HG03439 (cell line): ENCODE measurements around the gene ASCC3.
A peak's percentile ranks its signal among the peaks of the same experiment; 100 is the strongest.
"Not testable (repeated sequence)": the region's sequence is repeated elsewhere in the genome, so short reads cannot be mapped to it uniquely, and the experiment has no call there.

ENCODE experiments used
- ATAC-seq: cut with Tn5 transposase; IDR thresholded peaks from one replicate; pipeline ENCODE4 v1.9.1; 2021; ENCODE audit warnings: mild to moderate bottlenecking, moderate library complexity; ENCODE audit not compliant: unreplicated experiment

The ASCC3 gene

DNA sequence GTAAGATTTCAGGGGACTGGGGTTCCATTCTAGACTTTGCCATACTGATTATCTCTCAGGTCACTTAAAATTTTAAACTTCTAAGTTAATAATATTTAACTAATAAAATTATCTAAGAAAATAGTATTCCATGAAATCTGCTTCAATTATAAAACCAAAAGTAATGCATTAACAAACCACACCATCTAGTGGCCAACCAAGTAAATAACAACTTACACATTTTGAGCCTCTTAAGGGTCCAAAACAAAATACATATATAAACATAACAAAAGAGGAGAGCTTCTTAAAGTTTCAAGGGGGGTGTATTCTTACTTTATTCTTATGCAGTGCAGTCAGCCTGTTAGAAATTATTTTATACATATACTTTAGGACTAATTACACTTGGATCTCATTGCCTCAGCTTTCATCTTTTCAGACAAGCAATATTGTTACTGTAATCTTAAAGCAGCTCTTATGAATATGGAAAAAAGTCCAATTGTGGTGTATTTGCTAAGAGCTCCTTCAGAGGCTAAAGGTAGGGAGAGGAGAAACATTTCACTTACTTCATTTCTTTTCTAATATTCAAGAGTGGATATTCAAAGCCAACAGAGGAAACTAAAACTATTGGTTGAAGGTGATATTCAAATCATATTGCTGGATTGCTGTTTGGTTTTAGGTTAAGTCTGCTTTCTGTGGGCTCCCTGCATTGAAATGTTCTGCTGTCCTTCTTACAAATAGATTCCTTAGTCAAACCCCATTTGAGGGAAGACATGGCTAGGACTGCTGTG lies 216.7 kb downstream of the ASCC3 start:
- peak; percentile 28 for ATAC-seq

DNA sequence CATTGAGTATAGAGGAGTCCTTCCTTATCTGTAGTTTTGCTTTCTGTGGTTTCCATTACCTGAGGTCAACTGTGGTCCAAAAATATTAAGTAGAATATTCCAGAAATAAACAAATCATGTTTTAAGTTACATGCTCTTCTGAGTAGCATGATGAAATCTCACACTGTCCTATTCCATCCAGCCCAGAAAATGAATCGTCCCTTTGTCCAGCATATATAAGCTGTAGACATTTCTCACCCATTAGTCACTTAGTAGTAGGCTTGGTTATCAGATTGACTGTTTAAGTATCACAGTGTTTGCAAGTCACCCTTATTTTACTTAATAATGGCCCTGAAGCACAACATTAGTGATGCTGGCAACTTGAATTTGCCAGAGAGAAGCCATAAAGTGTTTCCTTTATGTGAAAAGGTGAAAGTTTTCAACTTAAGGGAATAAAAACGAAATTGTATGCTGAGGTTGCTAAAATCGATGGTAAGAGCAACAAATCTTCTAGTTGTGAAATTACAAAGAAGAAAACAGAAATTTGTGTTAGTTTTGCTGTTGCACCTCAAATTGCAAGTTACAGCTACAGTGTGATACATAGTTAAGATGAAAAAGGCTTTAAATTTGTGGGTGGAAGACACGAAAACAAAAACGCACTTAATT lies 217.8 kb downstream of the ASCC3 start:
- ATAC-seq = no peak

DNA sequence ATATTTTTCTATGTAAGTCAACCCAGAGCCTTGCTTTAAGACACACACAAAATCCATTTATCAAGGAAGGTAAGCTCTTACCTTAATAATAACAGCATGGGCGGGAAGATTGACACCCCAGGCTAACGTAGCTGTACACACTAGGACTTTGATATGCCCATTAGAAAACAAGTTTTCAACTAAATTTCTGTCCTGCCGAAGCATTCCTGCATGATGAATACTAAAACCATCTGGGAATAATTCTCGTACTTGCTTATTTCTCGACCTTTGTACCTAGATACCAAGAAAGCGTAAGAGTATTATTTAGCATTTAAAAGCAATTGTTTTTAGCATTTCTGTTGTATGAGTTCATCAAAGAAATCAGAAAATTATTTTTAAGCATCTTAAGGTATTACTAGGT lies 218.9 kb downstream of the ASCC3 start:
- ATAC-seq = no peak

DNA sequence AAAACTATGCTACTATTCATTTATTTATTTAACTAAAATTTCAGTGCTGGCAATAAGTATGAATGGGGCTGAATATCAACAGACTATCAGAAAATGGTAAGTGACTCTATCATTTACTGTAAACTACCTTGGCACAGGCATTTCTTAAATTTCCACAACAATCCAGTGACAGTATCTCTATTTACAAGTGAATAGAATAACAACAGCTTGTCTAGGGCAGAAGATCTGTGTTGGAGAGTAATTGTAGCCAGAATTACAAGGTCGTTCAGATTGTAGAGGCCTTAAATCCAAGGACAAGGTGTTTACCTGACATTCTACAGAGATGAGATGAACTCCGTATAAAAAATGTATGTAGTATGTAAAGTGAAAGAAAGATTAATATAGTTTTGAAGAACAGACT lies 222.6 kb downstream of the ASCC3 start:
- ATAC-seq = no peak

DNA sequence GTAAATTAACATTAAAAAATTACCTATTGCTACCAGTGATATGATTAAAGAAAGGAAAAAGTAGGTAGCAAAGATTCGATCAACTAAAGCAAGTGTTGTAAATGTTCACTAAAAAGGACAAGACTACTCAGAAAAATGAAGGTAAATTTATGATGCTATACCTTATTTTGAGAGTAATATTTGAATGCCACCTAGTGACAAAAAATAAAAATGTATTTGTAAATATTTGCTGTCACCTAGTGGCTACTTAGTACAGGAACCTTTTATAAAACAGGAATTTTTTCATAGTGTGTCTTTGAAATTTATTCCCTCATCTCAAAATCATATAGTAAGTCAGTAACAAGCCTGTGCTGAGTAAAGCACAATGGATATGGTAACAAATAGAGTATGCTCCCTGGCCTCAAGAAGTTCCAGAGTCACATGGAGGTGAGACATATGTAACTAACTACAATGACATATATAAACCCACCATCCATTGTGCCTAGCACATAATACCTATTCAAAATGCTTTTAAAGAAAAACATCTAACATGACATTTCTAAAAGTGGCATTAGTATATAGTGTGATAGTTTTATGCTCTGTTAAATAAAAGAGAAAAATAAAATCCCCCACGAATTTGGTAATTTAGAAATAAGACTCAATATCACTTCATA lies 223.3 kb downstream of the ASCC3 start:
- ATAC-seq = peak; percentile 80

DNA sequence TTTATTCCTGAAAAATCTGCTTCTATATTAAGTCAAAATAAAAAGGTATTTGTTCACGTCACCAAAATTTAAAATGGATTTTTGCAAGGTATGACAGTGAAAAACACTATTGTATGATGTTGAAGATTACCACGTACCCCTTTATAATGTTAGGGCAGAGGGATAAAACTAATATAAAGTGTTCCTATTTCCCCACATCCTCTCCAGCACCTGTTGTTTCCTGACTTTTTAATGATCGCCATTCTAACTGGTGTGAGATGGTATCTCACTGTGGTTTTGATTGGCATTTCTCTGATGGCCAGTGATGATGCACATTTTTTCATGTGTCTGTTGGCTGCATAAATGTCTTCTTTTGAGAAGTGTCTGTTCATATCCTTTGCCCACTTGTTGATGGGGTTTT lies 240.0 kb downstream of the ASCC3 start:
- ATAC-seq = not testable (repeated sequence)

DNA sequence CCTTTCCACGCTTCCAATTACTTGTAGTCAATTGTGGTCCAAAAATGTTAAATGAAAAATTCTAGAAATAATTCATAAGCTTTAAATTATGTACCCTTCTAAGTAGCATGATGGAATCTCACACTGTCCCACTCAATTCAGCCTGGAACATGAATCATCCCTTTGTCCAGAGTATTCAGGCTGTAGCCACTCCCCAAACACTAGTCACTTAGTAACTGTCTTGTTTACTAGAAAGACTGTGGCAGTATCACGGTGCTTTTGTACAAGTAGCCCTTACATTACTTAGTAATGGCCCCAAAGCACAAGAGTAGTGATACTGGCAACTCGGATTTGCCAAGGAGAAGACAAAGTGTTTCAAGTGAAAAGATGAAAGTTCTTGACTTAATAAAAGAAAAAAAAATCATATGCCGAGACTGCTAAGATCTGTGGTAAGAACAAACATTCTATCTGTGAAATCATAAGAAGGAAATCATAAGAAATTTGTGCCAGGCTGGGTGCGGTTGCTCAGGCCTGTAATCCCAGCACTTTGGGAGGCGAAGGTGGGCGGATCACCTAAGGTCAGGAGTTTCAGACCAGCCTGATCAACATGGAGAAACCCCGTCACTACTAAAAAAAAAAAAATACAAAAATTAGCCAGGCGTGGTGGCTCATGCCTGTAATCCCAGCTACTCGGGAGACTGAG lies 247.9 kb downstream of the ASCC3 start:
- no peak for ATAC-seq

DNA sequence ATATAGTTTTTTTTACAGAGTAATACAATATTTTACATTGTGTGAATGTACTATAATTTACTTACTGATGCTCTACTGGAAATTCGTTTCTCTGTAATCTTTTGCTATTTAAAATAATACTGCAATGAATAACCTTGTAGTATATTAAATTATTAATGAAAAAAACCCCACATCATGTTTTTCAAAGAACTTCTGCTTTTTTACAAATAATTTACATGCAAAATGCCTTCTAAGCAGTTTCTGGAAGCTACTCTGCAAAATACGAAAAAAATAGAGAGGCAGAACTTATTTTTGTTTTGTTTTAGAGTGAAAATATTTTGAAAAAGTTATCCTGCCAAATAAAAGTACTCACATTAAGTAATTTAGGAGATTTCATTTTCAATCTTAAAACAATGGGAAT lies 250.6 kb downstream of the ASCC3 start:
- ATAC-seq = no peak

DNA sequence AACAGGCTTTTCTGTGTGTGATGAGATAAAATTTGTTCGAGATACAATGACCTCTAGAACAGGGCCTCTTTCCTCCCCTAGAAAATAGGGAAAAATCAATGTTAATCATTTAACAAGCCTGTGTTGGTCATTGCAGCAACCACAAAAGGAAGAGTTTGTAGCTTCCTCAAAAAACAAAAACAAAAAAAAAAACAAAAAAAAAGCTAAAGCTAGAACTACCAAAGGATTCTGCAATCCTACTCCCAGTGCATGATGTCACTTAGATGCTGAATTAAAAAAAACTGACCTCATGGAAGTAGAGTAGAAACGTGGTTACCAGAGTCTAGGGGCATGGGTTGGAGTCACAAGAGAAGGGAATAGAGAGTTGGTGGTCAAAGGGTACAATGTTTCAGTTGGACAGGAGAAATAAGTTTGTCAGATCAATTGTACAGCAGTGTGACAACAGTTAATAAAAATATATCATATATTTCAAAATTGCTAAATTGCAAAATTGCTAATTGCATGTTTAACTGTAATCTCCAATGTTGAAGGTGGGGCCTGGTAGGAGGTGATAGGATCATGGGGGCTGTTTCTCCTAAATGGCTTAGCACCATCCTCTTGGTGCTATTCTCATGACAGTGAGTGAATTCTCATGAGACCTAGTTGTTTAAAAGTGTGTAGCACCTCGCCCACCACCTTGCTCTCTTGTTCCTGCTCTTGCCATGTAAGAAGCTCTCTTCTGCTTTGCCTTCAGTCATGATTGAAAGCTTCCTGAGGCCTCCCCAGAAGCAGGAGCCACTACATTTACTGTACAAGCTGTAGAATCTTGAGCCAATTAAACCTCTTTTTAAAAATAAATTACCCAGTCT lies 253.0 kb downstream of the ASCC3 start:
- ATAC-seq = no peak

DNA sequence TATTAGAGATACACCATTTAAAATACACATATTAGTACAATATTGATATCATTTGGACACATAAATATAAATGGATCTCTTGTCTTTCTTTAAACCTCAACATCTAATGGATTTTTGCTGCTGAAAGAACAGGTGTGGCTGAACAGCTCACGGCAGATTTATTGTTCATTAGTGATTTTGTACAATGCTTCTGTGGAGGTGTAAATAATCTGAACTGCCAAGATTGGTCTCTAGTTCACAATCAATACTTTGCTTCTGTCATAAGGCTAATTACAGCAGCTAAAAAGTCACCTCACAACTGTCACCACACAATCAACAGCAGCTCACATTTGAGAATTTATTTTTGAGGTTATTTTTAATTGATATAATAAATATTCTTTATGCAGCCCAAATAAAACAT lies 254.4 kb downstream of the ASCC3 start:
- no peak for ATAC-seq

DNA sequence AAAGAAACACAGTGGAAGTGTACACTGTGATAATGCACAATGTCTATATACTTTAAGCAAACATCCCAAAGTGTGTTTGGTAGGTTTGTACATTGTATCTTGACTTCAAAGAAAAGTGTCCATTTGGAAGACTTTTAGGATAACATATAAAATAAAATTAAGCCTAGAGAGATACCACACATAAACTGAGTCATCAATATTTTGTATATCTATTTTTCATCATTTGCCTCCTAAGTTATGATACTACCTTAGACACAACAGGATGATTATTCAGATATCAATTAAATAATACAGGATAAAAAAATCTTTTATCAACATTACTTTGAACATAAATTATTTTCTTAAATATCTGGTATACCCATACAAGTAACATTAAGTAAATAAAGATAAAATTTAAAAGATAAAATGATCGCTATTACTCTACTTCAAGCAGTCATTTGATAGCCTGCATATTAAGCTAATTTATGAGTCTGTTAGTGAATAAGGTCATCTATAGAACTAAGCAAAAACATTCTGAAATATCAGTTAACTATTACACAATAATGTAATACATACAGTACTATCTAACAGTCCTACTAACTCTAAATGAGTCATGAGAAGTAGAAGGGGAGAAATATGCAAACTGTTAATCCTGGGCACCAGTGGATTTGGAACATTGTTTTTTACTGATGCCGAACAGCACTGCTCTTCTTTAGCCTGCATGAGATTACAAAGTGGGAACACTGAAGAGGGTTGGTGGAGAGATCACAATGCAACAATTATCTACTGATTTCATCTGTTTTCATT lies 258.0 kb downstream of the ASCC3 start:
- no peak for ATAC-seq

DNA sequence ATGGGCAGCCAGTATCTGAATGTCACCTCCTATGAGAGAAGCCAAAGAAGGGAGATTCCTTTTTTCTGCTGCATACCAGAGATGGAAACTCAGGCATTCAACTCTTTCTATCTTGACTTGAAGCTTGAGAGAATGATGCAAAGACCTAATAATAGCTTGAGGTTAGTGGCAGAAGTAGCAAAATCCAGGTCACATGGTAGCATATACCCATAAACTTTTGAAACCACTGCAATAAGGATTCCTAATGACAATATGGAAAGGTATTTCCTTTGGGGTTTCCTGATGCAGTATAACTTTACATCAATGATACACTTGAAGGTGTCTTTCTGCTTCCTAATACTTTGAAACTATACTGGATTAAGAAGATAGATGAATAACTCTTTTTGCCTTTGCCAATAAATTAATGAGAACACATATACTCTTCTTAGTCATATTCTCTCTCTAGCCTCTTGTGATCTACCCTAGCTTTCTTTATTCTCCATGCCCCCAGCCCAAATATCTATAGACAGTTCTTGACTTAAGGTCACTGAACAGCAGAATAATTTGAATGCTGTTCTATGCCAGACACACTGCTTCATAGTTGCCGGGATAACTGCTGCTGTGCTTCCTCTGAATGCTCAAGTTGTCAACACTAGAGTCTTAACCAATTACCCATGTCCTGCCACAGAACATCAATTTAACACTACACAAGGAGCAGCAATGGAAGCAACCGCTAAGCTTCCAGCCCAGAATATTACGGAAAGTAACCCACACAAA lies 260.9 kb downstream of the ASCC3 start:
- ATAC-seq = no peak

DNA sequence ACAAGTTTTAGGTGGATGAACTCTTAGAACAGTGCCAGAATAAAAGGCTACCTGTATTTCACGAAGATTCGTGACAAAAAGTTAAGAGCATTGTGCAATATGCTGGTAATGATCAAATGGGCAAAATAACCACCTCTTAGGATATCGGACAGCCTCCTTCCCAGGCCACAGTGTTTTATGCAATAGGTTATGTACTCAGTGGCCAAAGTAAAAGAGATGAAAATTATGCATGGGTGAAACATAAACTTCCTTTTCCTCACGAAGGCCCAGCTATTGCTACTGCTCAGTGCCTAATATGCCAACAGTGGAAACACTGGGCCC lies 262.8 kb downstream of the ASCC3 start:
- ATAC-seq = no peak

DNA sequence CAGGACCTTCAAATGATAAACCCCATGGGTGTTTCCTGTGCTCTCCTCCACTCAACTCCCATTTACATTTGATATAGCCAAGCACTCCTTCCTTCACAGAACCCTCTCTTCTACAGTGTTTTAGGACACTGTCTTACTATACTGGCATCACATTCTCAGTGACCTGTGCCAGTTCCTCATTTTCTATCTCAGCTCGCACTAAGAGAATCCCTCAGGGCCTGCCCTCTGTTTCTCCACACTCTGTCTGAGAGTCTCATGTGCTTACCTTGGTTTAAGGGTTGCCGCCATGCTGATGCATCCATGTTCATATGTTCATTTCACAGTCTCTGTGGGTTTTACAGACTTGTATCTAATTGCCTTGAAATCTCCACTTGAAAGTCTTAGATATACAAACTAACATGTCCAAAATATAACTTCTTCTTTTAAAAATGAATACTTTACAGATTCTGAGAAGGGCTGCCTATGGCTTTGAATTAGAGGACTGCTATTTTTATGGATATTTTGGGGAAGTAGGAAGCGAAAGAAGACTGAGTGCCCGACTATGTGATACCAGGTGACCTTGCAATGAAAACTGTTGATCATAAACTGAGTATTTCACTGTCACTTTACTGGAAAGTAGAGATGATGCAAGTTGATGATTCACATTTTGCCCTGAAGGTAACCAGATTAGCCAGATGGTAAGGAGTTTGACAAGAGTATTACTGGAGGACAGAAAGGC lies 263.3 kb downstream of the ASCC3 start:
- no peak for ATAC-seq

DNA sequence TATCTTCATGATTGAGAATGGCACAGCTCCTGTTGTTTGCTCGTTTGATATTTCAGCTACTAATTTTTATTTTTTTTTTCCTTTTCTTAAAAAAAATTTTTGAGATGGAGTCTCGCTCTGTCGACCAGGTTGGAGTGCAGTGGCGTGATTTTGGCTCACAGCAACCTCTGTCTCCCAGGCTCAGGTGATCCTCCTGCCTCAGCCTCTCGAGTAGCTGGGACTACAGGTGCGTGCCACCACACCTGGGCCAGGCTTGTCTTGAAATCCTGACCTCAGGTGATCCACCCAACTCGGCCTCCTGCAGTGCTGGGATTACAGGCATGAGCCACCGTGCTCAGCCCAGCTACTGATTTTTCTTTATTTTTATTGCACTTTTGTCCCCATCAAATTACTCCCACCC lies 266.2 kb downstream of the ASCC3 start:
- ATAC-seq = no peak

DNA sequence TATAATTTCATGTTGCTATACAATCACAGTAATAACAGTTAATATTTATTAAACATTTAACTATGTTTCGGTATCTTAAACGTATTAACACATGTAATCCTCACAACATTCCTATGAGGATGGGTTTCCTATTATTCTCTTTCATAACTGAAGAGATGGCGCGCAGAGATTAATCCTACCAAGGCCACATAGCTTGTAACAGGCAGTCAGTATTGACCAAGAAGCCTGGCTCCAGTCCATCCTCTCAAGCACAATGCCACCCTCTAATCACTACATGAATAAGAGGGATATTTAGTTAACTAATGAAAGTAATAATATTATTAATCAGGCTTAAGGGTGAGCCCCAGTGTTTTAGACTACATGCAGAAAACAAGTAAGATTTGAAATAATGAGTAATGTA lies 266.7 kb downstream of the ASCC3 start:
- ATAC-seq = no peak

DNA sequence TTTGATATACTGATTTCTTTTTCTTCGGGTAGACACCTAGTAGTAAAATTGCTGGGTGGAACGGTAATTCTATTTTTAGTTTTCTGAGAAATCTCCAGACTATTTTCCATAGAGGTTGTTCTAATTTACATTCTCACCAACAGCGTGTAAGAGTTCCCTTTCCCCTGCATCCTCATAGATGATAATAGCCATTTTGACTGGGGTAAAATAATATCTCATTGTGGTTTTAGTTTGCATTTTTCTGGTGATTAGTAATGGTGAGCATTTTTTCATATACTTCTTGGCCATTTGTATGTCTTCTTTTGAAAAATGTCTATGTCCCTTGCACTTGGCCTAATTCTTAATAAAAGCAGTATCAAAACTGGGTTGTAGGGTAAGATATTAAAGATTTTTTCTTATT lies 267.5 kb downstream of the ASCC3 start:
- no peak for ATAC-seq

DNA sequence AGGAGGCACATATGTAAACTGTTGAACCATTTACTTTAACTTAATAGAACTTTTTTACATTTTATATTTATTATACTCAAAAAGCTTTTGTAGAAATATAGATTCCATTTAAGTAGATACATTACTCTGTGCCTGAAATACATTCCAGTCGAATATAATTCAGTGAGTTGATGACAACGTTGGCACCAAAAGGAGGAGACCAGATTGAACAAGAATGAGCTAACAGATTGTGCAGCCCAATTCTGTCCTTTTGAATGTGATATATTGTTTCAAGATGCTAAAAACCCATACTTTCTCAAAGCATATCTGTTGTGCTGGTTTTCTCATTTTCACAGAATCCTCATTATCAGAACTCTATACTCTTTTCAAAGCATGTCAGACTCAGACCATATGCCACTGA lies 269.0 kb downstream of the ASCC3 start:
- no peak for ATAC-seq
